Neural crest cell (in vitro differentiated cells): ENCODE measurements around the gene PDRG1. TPM values are rescaled to one million over a fixed set of nuclear protein-coding genes. Genes with fewer than 3 reads are reported as not detected.

Experiments
- DNase-seq: peaks from one replicate; pipeline ENCODE4 v3.0.0; 2021; ENCODE audit warnings: low read depth, mixed read lengths, low spot score
- H3K27ac Mint-ChIP-seq: one replicate; pipeline ENCODE4 v1.8.0; 2021; ENCODE audit warnings: mild to moderate bottlenecking, mixed read lengths; ENCODE audit not compliant: unreplicated experiment
- H3K27me3 Mint-ChIP-seq: 2 replicates; pipeline ENCODE4 v1.8.0; 2021; ENCODE audit warnings: low read depth, mild to moderate bottlenecking, mixed read lengths
- H3K36me3 Mint-ChIP-seq: 2 replicates; pipeline ENCODE4 v1.8.0; 2021; ENCODE audit warnings: low read depth, mild to moderate bottlenecking, mixed read lengths
- H3K4me1 Mint-ChIP-seq: 2 replicates; pipeline ENCODE4 v1.8.0; 2021; ENCODE audit warnings: mixed read lengths
- H3K4me3 Mint-ChIP-seq: one replicate; pipeline ENCODE4 v1.8.0; 2021; ENCODE audit warnings: mild to moderate bottlenecking, mixed read lengths
- H3K9me3 Mint-ChIP-seq: 2 replicates; pipeline ENCODE4 v1.8.0; 2021; ENCODE audit warnings: mixed read lengths
- CTCF ChIP-seq: fragments of 200-600 bp; sonication (generic); conservative IDR thresholded peaks from 2 replicates; pipeline ENCODE4 v1.5.0; 2021; ENCODE audit warnings: antibody characterized with exemption, mild to moderate bottlenecking
- total RNA-seq: library from RNA; stranded (reverse); gene quantifications from 2 replicates; pipeline ENCODE4 v1.2.1, GENCODE V29; 2021

Gene PDRG1
- total RNA-seq, 1 donor from 2014 or later = 34.9 TPM

- Mint-ChIP-seq H3K4me1 (peaks cover under 1% of the 10 kb centered on the region), H3K4me3 (no peak overlapping the region), H3K36me3 (no peaks in the 10 kb centered on the region), H3K27ac (no peak overlapping the region), H3K9me3 (no peaks in the 10 kb centered on the region), H3K27me3 (peaks cover 16% of the 10 kb centered on the region)
- DNase-seq = no peak
- no peak for TF ChIP-seq CTCF
Observed at GRCh38 chr20:31981784-31982183, 29.9 kb upstream of the PDRG1 start.

GRCh38 chr20:31979713-31980426 lies 28.0 kb upstream of the PDRG1 start:
- TF ChIP-seq CTCF = no peak
- Mint-ChIP-seq H3K36me3 (no peaks in the 10 kb centered on the region), H3K4me3 (no peak overlapping the region), H3K27me3 (peaks cover 22% of the 10 kb centered on the region), H3K4me1 (peaks cover 10% of the 10 kb centered on the region), H3K27ac (no peak overlapping the region), H3K9me3 (no peaks in the 10 kb centered on the region)
- no peak for DNase-seq

GRCh38 chr20:31977080-31977479 lies 25.2 kb upstream of the PDRG1 start:
- DNase-seq = no peak
- Mint-ChIP-seq H3K27me3 (peaks cover 26% of the 10 kb centered on the region), H3K4me3 (no peak overlapping the region), H3K9me3 (no peaks in the 10 kb centered on the region), H3K4me1 (peaks cover 16% of the 10 kb centered on the region), H3K36me3 (no peaks in the 10 kb centered on the region), H3K27ac (no peak overlapping the region)
- no peak for TF ChIP-seq CTCF

- no peak overlapping the region for H3K4me3 Mint-ChIP-seq
- no peak for DNase-seq
- H3K27me3 Mint-ChIP-seq = peaks cover 33% of the 10 kb centered on the region
- H3K36me3 Mint-ChIP-seq = no peaks in the 10 kb centered on the region
- H3K9me3 Mint-ChIP-seq = no peaks in the 10 kb centered on the region
- no peak for TF ChIP-seq CTCF
- no peak overlapping the region for H3K27ac Mint-ChIP-seq
- H3K4me1 Mint-ChIP-seq = peaks cover 16% of the 10 kb centered on the region
Observed at GRCh38 chr20:31975874-31976273, 24.0 kb upstream of the PDRG1 start.

GRCh38 chr20:31974951-31975487 lies 23.2 kb upstream of the PDRG1 start:
- H3K27ac Mint-ChIP-seq = no peak overlapping the region
- peaks cover 16% of the 10 kb centered on the region for H3K4me1 Mint-ChIP-seq
- no peak for TF ChIP-seq CTCF
- peaks cover 40% of the 10 kb centered on the region for H3K27me3 Mint-ChIP-seq
- H3K4me3 Mint-ChIP-seq = peak overlapping the region; percentile 26
- H3K9me3 Mint-ChIP-seq = no peaks in the 10 kb centered on the region
- peak; percentile 20 for DNase-seq
- no peaks in the 10 kb centered on the region for H3K36me3 Mint-ChIP-seq
